SK-N-MC (cell line): ENCODE data around the gene TSNAXIP1.

ENCODE experiments used
- DNase-seq: peaks from one replicate; pipeline ENCODE4 v3.0.0-alpha.2; 2011; ENCODE audit warnings: low read depth, low spot score
- H3K27ac ChIP-seq: fragments of 200-600 bp; sonication (generic); 2 replicates; pipeline ENCODE4 v1.5.1; 2016; ENCODE audit warnings: mixed run types
- H3K36me3 ChIP-seq: fragments of 200-600 bp; sonication (generic); 2 replicates; pipeline ENCODE4 v1.6.1; 2017; ENCODE audit warnings: antibody characterized with exemption, low read length, mixed read lengths; ENCODE audit not compliant: insufficient read depth
- H3K4me3 ChIP-seq: fragments of 200-600 bp; sonication (generic); 2 replicates; pipeline ENCODE4 v1.5.1; 2016
- H3K9ac ChIP-seq: fragments of 200-600 bp; sonication (generic); 2 replicates; pipeline ENCODE4 v1.8.0; 2017; ENCODE audit warnings: mixed run types, mixed read lengths; ENCODE audit not compliant: insufficient read length
- H3K9me3 ChIP-seq: fragments of 200-600 bp; sonication (generic); 2 replicates; pipeline ENCODE4 v1.6.1; 2017; ENCODE audit warnings: low read depth, mild to moderate bottlenecking, antibody characterized with exemption, low read length, moderate library complexity, mixed read lengths
- EZH2 ChIP-seq: fragments of 200-600 bp; sonication (generic); IDR thresholded peaks from one replicate; pipeline ENCODE4 v1.6.1; 2017; ENCODE audit warnings: antibody characterized with exemption
- FOXP2 ChIP-seq: optimal IDR thresholded peaks from 2 replicates; pipeline ENCODE3; 2011; ENCODE audit warnings: mild to moderate bottlenecking, moderate library complexity; ENCODE audit not compliant: insufficient read depth; ENCODE audit errors: extremely low read length, control extremely low read depth
- POLR2AphosphoS5 ChIP-seq: IDR thresholded peaks from 2 replicates; pipeline ENCODE4 v1.6.1; 2012; ENCODE audit warnings: mild to moderate bottlenecking, low read depth, low read length, borderline replicate concordance

The TSNAXIP1 gene

DNA sequence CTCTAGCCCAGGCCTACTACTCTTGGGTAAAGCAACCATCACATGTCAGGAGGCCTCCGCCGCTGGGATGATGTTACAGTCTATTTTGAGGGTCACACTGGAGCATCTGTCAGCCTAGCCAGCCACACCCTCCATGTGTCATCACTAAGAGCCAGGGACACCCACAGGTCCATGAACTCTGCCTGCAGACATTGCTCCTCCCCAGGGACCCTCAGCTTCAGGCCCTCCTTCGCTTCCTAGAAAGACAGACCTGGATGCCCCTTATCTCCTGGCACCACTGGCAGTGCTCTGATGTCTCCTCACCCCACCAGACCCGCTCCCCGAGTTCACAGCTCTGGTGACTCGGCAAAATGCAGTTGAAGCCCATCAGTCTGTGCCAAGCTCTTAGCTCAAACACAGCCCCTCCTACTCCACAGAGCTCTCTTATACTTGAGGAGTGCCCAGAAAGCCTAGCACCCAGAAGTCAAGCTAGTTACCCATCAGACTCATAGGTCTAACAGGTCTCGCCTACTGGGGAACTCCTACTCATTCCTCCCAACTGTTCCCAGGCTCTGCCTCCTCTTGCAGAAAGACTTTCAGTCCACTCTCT is 6.3 kb upstream of the TSNAXIP1 start:
- Histone ChIP-seq H3K36me3 (no peaks in the 10 kb centered on the region; the same call in 1 of the 2 replicates), H3K9me3 (no peaks in the 10 kb centered on the region), H3K27ac (no peak overlapping the region), H3K4me3 (no peak overlapping the region), H3K9ac (no peak overlapping the region)
- DNase-seq = no peak
- TF ChIP-seq POLR2AphosphoS5 (no peak), FOXP2 (no peak), EZH2 (no peak)

DNA sequence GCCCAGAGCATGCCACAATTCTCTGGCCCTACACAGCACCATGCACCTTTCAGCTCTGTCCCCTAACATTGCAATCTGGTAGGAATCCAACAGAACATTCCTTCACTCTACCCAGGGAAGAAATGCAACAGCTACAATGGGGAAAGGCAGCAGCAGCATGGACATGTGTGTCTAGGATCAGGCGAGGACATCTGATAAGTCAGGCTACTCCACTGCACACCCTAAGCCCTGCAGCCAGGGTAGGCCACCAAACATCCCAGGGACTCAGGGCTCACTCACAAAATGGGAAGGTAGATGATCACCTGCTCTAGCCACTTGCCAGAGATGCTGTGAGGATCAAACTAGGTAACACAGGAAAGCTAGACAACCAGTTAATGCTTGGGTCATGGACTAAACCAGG is 5.4 kb upstream of the TSNAXIP1 start:
- Histone ChIP-seq H3K9ac (no peak overlapping the region), H3K27ac (no peak overlapping the region), H3K9me3 (no peaks in the 10 kb centered on the region), H3K36me3 (no peaks in the 10 kb centered on the region; the same call in 1 of the 2 replicates), H3K4me3 (no peak overlapping the region)
- no peak for TF ChIP-seq FOXP2
- TF ChIP-seq POLR2AphosphoS5 = no peak
- TF ChIP-seq EZH2 = no peak
- no peak for DNase-seq

DNA sequence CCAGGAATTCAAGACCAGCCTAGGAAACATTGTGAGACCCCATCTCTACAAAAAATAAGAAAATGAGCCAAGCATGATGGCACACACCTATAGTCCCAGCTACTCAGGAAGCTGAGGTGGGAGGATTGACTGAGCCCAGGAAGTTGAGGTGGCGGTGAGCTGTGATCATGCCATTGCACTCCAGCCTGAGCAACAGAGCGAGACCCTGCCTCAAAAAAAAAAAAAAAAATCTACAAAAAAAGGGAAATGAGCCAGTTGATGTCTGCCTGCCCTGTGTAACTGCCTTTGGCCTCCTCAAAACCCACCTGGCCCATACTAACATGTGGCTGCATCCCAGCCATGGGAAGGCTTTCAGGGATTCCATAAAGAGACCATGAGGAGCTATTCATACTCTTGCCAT is 4.8 kb upstream of the TSNAXIP1 start:
- DNase-seq = no peak
- Histone ChIP-seq H3K36me3 (no peaks in the 10 kb centered on the region; the same call in 1 of the 2 replicates), H3K4me3 (no peak overlapping the region), H3K9ac (no peak overlapping the region), H3K9me3 (no peaks in the 10 kb centered on the region), H3K27ac (no peak overlapping the region)
- TF ChIP-seq EZH2 (no peak), POLR2AphosphoS5 (no peak), FOXP2 (no peak)

DNA sequence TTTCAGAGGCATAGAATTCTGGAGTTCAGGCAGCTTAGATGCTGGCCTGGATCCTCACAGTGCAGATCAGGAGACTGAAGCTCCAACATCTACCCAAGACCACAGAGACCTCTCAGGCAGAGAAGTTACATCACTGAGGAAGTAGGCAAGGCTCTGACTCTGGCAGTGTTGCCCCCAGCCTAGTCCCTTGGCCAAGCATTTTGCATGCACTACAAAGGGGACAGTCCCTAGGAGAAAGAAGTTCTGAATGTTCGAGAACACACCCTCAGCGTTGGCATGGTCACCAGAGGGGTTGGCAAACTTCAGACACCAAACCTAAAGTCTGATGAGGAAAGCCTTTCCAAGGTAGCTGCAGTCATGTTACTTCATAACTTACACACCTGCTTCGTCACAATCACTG is 2.8 kb upstream of the TSNAXIP1 start:
- no peak for DNase-seq
- Histone ChIP-seq H3K9me3 (no peaks in the 10 kb centered on the region), H3K9ac (no peak overlapping the region), H3K36me3 (no peaks in the 10 kb centered on the region; the same call in 1 of the 2 replicates), H3K27ac (no peak overlapping the region), H3K4me3 (no peak overlapping the region)
- TF ChIP-seq FOXP2 (no peak), EZH2 (no peak), POLR2AphosphoS5 (no peak)

DNA sequence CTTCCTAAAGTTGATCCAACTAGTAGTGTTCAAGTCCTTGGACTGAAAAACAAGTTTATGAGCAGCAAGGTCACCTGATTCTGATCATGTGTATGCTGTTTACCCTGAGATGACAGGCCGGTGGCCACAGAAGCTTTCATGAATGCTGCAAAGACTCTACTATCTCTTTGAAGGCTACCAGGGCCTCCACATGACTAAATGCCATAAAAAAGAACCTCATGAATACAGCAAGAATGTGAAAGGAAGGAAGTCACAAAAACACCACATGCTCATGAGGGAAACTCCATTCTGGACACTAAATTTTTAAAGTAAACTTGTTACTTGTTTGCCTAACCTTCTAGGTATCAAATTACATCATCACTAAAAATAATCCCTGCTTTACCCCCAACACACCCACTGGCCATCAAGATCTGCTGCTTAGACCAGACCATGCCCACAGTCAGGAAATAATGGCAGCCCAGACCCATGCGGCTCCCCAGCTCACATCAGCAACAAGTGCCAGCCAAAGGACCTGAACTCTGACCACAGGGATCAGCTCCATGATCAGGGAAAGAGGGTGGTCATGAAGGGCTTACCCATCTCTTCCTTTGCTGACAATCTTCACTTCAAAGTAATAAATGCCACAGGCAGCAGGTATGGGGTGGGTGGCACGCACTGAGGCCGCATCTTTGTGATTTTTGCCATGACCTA is 1.7 kb upstream of the TSNAXIP1 start:
- Histone ChIP-seq H3K27ac (no peak overlapping the region), H3K9ac (peak overlapping the region; percentile 92), H3K36me3 (no peaks in the 10 kb centered on the region; the same call in 1 of the 2 replicates), H3K4me3 (peak overlapping the region; percentile 86), H3K9me3 (no peaks in the 10 kb centered on the region)
- no peak for DNase-seq
- TF ChIP-seq FOXP2 = no peak
- no peak for TF ChIP-seq POLR2AphosphoS5
- no peak for TF ChIP-seq EZH2

DNA sequence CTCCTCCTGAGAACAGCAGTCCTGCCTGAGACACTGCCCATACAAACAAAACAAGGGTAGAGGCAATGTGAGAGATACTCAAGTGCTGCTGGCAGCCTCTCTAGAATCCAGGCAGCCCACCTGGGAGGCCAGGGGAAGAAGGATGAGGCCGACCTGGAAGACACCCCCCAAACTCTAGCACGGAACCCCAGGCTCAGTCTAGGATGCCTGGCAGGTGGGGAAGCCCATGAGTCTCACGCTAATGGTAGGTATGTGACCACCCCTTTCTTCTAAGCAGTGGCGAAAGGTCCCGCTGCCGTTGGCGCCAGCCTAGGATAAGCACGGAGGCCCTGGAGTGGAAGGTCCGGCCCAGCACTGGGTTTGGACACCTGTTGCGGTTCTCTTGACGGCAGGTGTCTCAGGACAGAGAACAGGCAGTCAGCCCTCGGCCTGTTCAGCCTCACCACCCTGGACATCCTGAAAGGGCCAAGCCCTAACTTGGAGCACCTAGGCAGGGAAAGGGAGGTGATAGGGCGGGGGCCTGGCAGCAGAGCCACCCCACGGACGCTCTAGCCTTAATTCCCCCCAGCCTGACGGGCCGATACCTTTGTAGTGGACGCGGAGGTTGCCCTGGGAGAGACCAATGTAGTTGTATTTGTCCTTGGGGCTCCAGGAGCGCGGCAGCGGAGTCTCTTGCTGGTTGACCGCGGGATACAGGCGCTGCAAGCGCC is 816 bp upstream of the TSNAXIP1 start:
- no peak for DNase-seq
- TF ChIP-seq POLR2AphosphoS5 = no peak
- TF ChIP-seq FOXP2 = no peak
- no peak for TF ChIP-seq EZH2
- H3K4me3 ChIP-seq = peak overlapping the region; percentile 86
- H3K9me3 ChIP-seq = no peaks in the 10 kb centered on the region
- no peaks in the 10 kb centered on the region; the same call in 1 of the 2 replicates for H3K36me3 ChIP-seq
- H3K9ac ChIP-seq = peak overlapping the region; percentile 92
- 0 out of 2 replicates have a peak overlapping the region, but pooled peaks have one; percentile 25 for H3K27ac ChIP-seq

DNA sequence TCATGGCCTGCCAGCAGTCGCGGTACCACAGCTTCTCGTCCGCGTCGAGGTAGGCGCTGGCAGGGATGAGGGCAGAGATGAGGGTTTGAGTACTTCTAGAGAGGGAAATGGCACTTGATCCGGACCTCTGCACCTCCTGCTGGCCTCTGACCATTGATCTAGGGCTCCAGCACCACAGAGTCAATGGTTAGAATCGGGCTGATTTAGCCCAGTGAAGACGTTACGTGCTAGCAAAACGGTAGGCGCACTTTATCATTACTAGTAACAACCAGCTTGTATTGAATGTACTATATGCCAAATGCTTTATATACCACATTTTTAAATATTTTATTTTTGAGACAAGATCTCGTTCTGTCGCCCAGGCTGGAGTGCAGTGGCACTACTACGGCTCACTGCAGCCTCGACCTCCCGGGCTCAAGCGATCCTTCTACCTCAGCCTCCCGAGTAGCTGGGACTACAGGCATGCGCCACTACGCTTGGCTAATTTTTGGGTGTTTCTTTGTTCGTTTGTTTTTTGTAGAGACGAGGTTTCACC is 526 bp downstream of the TSNAXIP1 start:
- Histone ChIP-seq H3K9me3 (no peaks in the 10 kb centered on the region), H3K36me3 (no peaks in the 10 kb centered on the region; the same call in 1 of the 2 replicates), H3K27ac (no peak overlapping the region), H3K9ac (no peak overlapping the region), H3K4me3 (peak overlapping the region; percentile 86)
- DNase-seq = no peak
- TF ChIP-seq FOXP2 = no peak
- TF ChIP-seq POLR2AphosphoS5 = no peak
- no peak for TF ChIP-seq EZH2

DNA sequence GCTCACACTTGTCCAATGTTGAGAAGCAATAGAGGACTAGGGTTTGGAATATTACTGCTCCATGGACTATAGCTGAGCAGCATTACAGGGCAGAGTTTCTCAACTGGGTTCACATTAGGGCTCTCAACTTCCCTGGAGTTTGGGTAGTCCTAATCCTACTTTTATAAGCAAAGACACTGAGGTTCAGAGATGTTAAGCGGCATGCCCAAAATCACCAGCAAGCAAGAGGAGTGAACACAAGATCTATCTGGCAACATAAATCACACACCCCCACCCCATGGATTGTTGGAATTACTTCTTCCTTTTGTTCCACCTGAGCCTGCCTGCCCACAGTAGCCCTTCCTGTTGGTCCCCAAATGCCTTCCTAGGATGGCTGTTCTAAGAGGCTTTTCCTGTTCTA is 5.2 kb downstream of the TSNAXIP1 start:
- TF ChIP-seq EZH2 (no peak), FOXP2 (no peak), POLR2AphosphoS5 (no peak)
- no peak overlapping the region for H3K27ac ChIP-seq
- no peaks in the 10 kb centered on the region for H3K36me3 ChIP-seq
- no peak for DNase-seq
- no peak overlapping the region for H3K4me3 ChIP-seq
- no peak overlapping the region for H3K9ac ChIP-seq
- H3K9me3 ChIP-seq = no peaks in the 10 kb centered on the region

DNA sequence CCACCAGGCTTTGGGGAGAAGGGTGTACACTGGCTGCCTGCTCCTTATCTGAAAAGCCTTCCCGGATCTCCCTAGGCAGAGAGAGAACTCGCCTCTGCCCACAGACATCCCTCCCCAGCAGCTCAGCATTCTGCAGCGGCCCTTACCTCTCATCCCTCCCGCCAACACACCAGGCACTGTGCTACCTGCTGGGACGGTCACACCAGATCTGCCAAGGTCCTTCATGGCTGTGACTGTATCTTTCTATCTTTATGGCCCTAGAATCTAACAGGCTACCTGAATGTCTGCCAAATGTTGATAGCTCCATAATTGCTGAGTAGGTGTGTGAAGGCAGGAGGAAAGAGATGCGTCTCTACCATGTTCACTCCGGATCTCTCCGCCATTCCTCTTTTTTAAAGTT is 7.9 kb downstream of the TSNAXIP1 start:
- Histone ChIP-seq H3K27ac (no peak overlapping the region), H3K9ac (no peak overlapping the region), H3K4me3 (no peak overlapping the region), H3K9me3 (no peaks in the 10 kb centered on the region), H3K36me3 (no peaks in the 10 kb centered on the region)
- no peak for TF ChIP-seq FOXP2
- no peak for TF ChIP-seq EZH2
- no peak for TF ChIP-seq POLR2AphosphoS5
- no peak for DNase-seq
